K562 (cell line): ENCODE results near the gene ROR2. TPM values are rescaled to one million over a fixed set of nuclear protein-coding genes. Genes with fewer than 3 reads are reported as not detected.

ENCODE experiments used
- BRD4 ChIP-seq: fragments of 200-600 bp; sonication (generic); IDR thresholded peaks from 2 replicates; pipeline ENCODE4 v1.6.1; 2017; ENCODE audit warnings: inconsistent platforms
- EP300 ChIP-seq: IDR thresholded peaks from 2 replicates; pipeline ENCODE4 v1.6.1; 2012; ENCODE audit warnings: low read length, improper control_type of control experiment
- GABPA ChIP-seq: fragments of 200-800 bp; sonication (Bioruptor generic); conservative IDR thresholded peaks from 2 replicates; pipeline ENCODE4 v1.6.1; 2016; ENCODE audit warnings: low read depth, missing genetic modification characterization, missing compliant biosample characterization
- MTA2 ChIP-seq: fragments of 450-650 bp; IDR thresholded peaks from 2 replicates; pipeline ENCODE4 v1.6.1; 2016; ENCODE audit warnings: low read depth
- RBM17 ChIP-seq: fragments of 200-400 bp; formaldehyde crosslinking; IDR thresholded peaks from 2 replicates; pipeline ENCODE4 v1.6.1; 2017; ENCODE audit warnings: low read depth, mild to moderate bottlenecking, low read length, borderline replicate concordance
- SLC30A9 ChIP-seq: fragments of 250-450 bp; sonication (Bioruptor Pico); IDR thresholded peaks from 2 replicates; pipeline ENCODE4 v1.8.0; 2022; ENCODE audit warnings: mild to moderate bottlenecking, moderate library complexity
- SREBF1 ChIP-seq: fragments of 150-350 bp; IDR thresholded peaks from 2 replicates; pipeline ENCODE4 v1.6.1; 2014; ENCODE audit warnings: antibody characterized with exemption, low read depth, low read length, borderline replicate concordance
- XRCC3 ChIP-seq: fragments of 450-650 bp; IDR thresholded peaks from 2 replicates; pipeline ENCODE4 v1.6.1; 2017; ENCODE audit warnings: mild to moderate bottlenecking, moderate library complexity
- ZMIZ1 ChIP-seq, 2 experiments: fragments of 150-350 bp in 1 of 2; IDR thresholded peaks; 2 replicates each; pipeline ENCODE4 v1.6.1; 2012 to 2016; ENCODE audit warnings: low read depth in 2 of 2, low read length in 2 of 2, mild to moderate bottlenecking in 1 of 2, moderate library complexity in 1 of 2
- ZNF146 ChIP-seq: IDR thresholded peaks from one replicate; pipeline ENCODE4 v1.6.1; 2018; ENCODE audit warnings: missing compliant biosample characterization; ENCODE audit not compliant: unreplicated experiment
- ZNF584 ChIP-seq: fragments of 200-800 bp; sonication (Bioruptor generic); IDR thresholded peaks from 2 replicates; pipeline ENCODE4 v1.6.1; 2016; ENCODE audit warnings: low read depth, mild to moderate bottlenecking, missing genetic modification characterization, missing compliant biosample characterization
- ZNF77 ChIP-seq: fragments of 250-450 bp; sonication (Bioruptor Pico); IDR thresholded peaks from 2 replicates; pipeline ENCODE4 v1.5.0; 2020
- ZNF780A ChIP-seq: fragments of 250-450 bp; sonication (Bioruptor Pico); IDR thresholded peaks from 2 replicates; pipeline ENCODE4 v1.5.0; 2021; ENCODE audit warnings: mild to moderate bottlenecking
- polyA plus RNA-seq, 8 experiments: library from polyadenylated mRNA; depleted of rRNA in 4 of 8; stranded (reverse) in 5 of 8; unstranded in 3 of 8; fragments of >200 nt; fragmentation: Nextera tagmentation in 2 of 8; fragmentation: Illumina TruSeq in 1 of 8; extraction: Ambion mirVana in 2 of 8; extraction: Trizol in 1 of 8; gene quantifications; 2 replicates each; pipeline versions ENCODE4 v1.2.1 to v1.2.3, GENCODE V29; 2011 to 2014; ENCODE audit warnings: inconsistent platforms in 1 of 8, missing spikeins in 1 of 8
- total RNA-seq, 7 experiments: library from RNA; depleted of rRNA in 6 of 7; stranded (reverse); fragments of >200 nt in 6 of 7; fragmentation: Illumina TruSeq in 2 of 7; extraction: Trizol in 2 of 7; gene quantifications; 2 replicates each; pipeline versions ENCODE4 v1.2.1 to v1.2.3, GENCODE V29; 2011 to 2021; ENCODE audit warnings: low replicate concordance in 1 of 7
- TF ChIP-seq, protein P1 (sequence below): fragments of 250-450 bp; sonication (Bioruptor Pico); IDR thresholded peaks from 2 replicates; pipeline ENCODE4 v1.4.0; 2020; ENCODE audit warnings: mild to moderate bottlenecking, moderate library complexity
- TF ChIP-seq, protein P2 (sequence below): conservative IDR thresholded peaks from 2 replicates; pipeline ENCODE4 v1.6.1; 2011; ENCODE audit warnings: low read depth, mild to moderate bottlenecking, low read length; ENCODE audit not compliant: control insufficient read depth
- TF ChIP-seq, protein P3 (sequence below): sonication (generic); formaldehyde crosslinking; IDR thresholded peaks from 2 replicates; pipeline ENCODE4 v1.8.1; 2023; ENCODE audit warnings: mild to moderate bottlenecking, missing genetic modification reagents

Gene ROR2
- total and polyA plus RNA-seq, 9 of the 15 experiments (the other 6 are each of a cell fraction or from before 2014, with no cell fraction given) = 5.6 to 33.8 (median 15.3) TPM

DNA sequence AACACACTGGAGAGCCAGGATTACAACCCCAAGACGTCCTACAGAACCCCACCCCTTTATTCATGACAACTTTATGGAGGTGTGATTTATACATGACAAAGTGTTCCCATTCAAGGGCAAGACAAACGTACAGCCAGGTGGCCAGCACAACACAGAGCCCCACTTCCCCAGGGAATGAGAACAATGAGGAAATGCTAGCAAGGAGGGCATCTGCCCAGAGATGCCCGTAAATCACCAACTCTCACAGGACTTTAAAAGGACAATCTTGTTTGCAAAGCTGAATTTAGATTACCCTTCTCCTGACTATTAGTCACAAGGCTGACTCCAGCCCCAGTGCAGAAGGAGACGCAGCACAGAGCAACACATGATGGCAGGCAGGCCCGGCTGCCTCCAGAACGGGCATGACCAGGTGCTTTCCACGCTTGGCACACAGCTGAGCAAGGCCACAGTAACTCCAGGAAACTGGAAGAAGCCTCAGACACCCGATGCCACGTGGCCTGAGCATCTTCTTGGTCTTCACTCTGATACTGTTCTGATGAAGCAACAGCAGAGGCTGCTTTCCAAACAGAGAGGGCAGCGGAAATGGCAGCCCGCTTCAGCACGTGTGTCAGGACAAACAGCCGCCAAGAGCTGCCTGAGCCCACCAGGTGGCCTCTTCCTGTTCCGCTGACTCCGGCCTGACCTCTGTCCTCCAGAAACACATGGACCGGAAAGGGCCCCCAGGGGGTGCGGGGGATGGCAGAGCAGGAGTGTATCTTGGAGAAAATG is 51.4 kb downstream of the ROR2 start (continued):
- TF ChIP-seq MTA2 (no peak), EP300 (peak; percentile 89; the same call in 1 of the 2 replicates), RBM17 (no peak), SREBF1 (no peak), GABPA (tag) (peak; percentile 88), ZNF780A (CRISPR knock-in tag) (no peak), ZNF146 (no peak), ZMIZ1 (IDR thresholded peaks at IDR 0.05; ENCODE audit: low read depth in 2 of 2, low read length in 2 of 2) (peak in 1 of 2 experiments; percentile 53; a peak in 1 of 4 replicates), XRCC3 (no peak), ZNF77 (CRISPR knock-in tag) (no peak), BRD4 (no peak), SLC30A9 (CRISPR knock-in tag) (no peak), ZNF584 (peak; percentile 45; the same call in 1 of the 2 replicates)
- TF ChIP-seq, protein P1, sequence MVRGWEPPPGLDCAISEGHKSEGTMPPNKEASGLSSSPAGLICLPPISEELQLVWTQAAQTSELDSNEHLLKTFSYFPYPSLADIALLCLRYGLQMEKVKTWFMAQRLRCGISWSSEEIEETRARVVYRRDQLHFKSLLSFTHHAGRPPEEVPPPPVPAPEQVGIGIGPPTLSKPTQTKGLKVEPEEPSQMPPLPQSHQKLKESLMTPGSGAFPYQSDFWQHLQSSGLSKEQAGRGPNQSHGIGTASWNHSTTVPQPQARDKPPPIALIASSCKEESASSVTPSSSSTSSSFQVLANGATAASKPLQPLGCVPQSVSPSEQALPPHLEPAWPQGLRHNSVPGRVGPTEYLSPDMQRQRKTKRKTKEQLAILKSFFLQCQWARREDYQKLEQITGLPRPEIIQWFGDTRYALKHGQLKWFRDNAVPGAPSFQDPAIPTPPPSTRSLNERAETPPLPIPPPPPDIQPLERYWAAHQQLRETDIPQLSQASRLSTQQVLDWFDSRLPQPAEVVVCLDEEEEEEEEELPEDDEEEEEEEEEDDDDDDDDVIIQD (CRISPR knock-in tag) = no peak
- TF ChIP-seq, protein P2, sequence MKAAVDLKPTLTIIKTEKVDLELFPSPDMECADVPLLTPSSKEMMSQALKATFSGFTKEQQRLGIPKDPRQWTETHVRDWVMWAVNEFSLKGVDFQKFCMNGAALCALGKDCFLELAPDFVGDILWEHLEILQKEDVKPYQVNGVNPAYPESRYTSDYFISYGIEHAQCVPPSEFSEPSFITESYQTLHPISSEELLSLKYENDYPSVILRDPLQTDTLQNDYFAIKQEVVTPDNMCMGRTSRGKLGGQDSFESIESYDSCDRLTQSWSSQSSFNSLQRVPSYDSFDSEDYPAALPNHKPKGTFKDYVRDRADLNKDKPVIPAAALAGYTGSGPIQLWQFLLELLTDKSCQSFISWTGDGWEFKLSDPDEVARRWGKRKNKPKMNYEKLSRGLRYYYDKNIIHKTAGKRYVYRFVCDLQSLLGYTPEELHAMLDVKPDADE = peak; percentile 77
- TF ChIP-seq, protein P3, sequence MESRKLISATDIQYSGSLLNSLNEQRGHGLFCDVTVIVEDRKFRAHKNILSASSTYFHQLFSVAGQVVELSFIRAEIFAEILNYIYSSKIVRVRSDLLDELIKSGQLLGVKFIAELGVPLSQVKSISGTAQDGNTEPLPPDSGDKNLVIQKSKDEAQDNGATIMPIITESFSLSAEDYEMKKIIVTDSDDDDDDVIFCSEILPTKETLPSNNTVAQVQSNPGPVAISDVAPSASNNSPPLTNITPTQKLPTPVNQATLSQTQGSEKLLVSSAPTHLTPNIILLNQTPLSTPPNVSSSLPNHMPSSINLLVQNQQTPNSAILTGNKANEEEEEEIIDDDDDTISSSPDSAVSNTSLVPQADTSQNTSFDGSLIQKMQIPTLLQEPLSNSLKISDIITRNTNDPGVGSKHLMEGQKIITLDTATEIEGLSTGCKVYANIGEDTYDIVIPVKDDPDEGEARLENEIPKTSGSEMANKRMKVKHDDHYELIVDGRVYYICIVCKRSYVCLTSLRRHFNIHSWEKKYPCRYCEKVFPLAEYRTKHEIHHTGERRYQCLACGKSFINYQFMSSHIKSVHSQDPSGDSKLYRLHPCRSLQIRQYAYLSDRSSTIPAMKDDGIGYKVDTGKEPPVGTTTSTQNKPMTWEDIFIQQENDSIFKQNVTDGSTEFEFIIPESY (CRISPR knock-in tag) = peak; percentile 90
